ENCODE data around the gene ALCAM.
A peak's percentile ranks its signal among the peaks of the same experiment; 100 is the strongest.

ALCAM gene

DNA sequence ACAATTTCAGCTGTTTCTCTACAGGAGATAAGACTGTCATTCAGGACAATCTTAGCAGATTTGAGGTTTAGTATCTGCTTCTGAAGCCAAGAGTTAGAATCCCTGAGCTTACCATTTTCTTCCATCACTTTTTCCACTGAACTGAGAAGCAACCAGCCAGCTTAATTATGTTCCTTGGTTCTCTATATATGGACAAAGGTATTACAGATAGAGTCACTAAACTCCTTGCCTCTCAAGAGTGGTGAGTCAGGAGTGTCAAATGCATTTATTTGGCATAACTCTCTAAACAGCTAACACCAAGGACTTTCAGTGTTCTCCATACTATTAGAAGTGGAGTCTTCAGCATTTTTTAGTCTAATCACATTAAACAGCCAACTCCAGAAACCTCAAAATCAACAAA lies 239.3 kb downstream of the ALCAM start:
- H3K4me3 ChIP-seq (ENCODE audit: low read depth, low read length) = no peak overlapping the region
- in situ Hi-C loops (cut with HindIII; ENCODE audit: low sequenced_read_pairs) = no loop called here
- peak; percentile 64 for DNase-seq (ENCODE audit: low read depth, low spot score)
- TF ChIP-seq, protein P1, sequence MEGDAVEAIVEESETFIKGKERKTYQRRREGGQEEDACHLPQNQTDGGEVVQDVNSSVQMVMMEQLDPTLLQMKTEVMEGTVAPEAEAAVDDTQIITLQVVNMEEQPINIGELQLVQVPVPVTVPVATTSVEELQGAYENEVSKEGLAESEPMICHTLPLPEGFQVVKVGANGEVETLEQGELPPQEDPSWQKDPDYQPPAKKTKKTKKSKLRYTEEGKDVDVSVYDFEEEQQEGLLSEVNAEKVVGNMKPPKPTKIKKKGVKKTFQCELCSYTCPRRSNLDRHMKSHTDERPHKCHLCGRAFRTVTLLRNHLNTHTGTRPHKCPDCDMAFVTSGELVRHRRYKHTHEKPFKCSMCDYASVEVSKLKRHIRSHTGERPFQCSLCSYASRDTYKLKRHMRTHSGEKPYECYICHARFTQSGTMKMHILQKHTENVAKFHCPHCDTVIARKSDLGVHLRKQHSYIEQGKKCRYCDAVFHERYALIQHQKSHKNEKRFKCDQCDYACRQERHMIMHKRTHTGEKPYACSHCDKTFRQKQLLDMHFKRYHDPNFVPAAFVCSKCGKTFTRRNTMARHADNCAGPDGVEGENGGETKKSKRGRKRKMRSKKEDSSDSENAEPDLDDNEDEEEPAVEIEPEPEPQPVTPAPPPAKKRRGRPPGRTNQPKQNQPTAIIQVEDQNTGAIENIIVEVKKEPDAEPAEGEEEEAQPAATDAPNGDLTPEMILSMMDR (IDR thresholded peaks at IDR 0.05; ENCODE audit: low read depth, low read length) = no peak

DNA sequence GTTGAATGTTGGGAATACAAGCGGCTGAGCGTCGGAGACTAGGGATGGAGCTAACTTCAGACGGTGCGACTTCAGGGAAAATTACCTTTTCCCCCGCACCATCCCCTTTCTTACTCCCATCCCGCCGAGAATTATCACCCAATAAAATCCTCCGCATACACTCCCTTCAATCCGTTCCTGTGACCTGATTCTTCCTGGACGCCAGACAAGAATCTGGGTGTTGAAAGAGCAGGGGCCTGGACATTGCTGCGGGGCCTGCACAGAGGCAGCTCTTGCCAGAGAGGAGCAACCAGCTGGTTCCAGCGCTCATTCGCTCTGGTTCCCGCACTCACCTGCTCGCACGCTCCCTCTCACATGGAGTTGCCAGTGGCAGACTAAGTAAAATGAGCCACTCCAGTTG lies 241.9 kb downstream of the ALCAM start:
- TF ChIP-seq, protein P1 (IDR thresholded peaks at IDR 0.05; ENCODE audit: low read depth, low read length) = no peak
- no peak overlapping the region for H3K4me3 ChIP-seq (ENCODE audit: low read depth, low read length)
- in situ Hi-C loops (cut with HindIII; ENCODE audit: low sequenced_read_pairs) = no loop called here
- DNase-seq (ENCODE audit: low read depth, low spot score) = no peak

DNA sequence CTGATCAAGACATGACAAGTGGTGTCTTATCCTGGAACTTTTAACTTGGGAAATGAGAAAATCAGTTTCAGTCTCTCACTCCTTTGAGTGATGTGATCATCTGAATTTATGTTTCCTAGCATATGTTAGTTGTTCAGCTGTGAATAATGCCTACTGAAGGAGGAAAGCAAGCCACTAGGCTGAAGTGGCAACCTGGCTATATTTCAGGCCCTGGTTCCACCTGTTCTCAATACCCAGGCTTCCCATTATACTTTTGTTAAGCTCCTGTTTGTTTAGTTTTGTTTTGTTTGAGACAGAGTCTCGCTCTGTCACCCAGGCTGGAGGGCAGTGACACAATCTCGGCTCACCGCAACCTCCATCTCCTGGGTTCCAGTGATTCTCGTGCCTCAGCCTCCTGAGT lies 243.8 kb downstream of the ALCAM start:
- in situ Hi-C loops (cut with HindIII; ENCODE audit: low sequenced_read_pairs) = no loop called here
- no peak for DNase-seq (ENCODE audit: low read depth, low spot score)
- H3K4me3 ChIP-seq (ENCODE audit: low read depth, low read length) = no peak overlapping the region
- TF ChIP-seq, protein P1 (IDR thresholded peaks at IDR 0.05; ENCODE audit: low read depth, low read length) = no peak

DNA sequence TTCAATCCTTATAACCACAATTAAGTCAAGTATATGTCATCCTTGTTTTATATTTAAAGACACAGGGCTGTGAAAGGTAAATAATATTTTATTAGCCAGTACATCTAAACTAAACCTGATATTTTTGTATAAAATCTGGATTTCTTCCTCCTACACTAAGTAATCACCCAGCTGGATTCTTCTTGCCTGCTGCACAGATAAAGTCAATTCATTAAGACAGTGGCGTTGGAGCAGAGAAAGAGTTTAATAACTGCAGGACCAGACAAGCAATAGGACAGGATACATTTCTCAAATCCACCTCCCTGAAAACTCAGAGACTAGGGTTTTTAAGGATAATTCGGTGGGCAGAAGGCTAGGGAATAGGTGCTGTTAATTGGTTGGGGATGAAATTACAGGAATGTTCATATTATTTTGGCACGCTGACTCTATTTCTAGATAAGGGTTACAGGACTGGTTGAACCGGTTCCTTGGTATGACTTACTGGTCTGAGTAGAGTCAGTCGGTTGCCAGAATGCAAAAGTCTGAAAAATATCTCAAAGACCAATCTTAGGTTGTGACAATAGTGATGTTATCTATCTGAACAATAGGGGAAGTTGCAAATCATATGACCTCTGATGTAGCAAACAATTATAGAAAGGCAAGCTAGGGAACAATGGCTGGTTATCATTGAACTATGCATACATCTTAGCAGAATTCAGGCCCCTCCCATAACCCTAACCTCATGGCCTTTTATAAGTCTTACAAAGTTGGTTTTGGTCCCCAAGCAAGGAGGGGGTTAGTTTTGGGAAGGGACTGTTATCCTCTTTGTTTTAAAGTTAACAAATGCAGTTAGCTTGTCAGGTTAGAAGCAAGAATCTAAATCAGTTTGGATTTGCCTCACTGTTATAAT lies 244.8 kb downstream of the ALCAM start:
- DNase-seq (ENCODE audit: low read depth, low spot score) = no peak
- TF ChIP-seq, protein P1 (IDR thresholded peaks at IDR 0.05; ENCODE audit: low read depth, low read length) = no peak
- no peak overlapping the region for H3K4me3 ChIP-seq (ENCODE audit: low read depth, low read length)
- in situ Hi-C loops (cut with HindIII; ENCODE audit: low sequenced_read_pairs) = no loop called here

DNA sequence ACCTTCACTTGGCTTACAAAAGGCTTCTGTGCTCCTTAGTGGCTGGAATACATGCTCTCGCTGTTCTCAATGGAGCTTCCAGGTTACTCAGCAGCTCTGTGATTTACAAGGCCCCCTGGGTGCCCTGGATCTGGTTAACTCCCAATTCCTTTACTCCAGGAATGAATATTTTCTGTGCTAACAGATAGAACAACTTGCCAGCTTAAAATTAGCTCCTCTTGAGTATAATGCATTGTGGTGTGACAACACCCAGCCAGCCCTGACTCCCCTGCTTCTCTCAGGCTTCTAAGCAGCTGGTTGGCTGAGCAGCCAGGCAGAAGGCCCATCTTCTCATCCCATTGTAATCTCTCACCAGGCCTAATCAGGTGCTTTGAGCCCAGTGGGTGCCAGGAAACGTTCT lies 246.4 kb downstream of the ALCAM start:
- no peak for DNase-seq (ENCODE audit: low read depth, low spot score)
- TF ChIP-seq, protein P1 (IDR thresholded peaks at IDR 0.05; ENCODE audit: low read depth, low read length) = no peak
- in situ Hi-C loops (cut with HindIII; ENCODE audit: low sequenced_read_pairs) = no loop called here
- no peak overlapping the region for H3K4me3 ChIP-seq (ENCODE audit: low read depth, low read length)

DNA sequence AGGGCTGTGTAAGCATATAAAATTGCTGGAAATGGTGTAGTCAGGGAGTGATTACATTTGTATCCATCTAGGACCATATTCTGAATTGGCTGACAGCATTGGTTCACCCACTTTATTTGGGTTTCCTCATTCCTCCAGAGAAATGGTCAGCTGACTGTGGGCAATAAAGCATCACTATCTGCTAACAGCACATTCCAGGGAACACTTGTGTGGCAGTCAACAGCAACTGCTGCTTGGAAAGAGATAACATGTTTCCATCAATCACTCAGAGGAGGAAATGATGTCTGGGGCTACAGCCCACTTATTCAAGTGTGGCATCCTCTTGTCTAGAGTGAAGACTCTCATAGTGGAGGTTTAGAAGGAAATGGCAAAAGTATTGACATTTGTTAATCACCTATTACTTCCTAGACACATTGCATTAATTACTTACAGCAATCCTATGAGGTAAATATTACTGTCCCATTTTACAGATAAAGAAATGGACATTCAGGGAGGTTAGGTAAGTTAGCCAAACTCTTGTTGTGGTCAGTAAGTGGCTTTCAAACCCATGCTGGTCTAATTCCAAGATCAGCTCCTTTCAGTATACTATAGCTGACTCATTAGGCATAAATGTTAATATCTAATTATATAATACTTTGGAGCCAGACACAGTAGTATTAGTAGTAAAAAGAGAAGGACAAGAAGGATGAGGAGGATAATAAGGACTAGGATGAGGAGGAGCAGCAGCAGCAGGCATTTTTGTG lies 247.8 kb downstream of the ALCAM start:
- in situ Hi-C loops (cut with HindIII; ENCODE audit: low sequenced_read_pairs) = no loop called here

More for the DNA sequence above, 247.8 kb downstream of the ALCAM start:
- H3K4me3 ChIP-seq (ENCODE audit: low read depth, low read length) = no peak overlapping the region
- no peak for DNase-seq (ENCODE audit: low read depth, low spot score)
- TF ChIP-seq, protein P1 (IDR thresholded peaks at IDR 0.05; ENCODE audit: low read depth, low read length) = no peak

All from astrocyte of the spinal cord (primary cell).